Nephron (organoid): ENCODE results near the gene GIGYF2.

Source experiments
- H3K27ac Mint-ChIP-seq, 3 experiments: 2 replicates each; pipeline ENCODE4 v1.8.0; 2020; ENCODE audit warnings: mixed read lengths in 3 of 3, mild to moderate bottlenecking in 2 of 3, moderate library complexity in 1 of 3
- H3K27me3 Mint-ChIP-seq: 2 replicates; pipeline ENCODE4 v1.8.0; 2021; ENCODE audit warnings: low read depth, mild to moderate bottlenecking, moderate library complexity, mixed read lengths
- H3K36me3 Mint-ChIP-seq: 2 replicates; pipeline ENCODE4 v1.8.0; 2020; ENCODE audit warnings: low read depth, mixed read lengths
- H3K4me1 Mint-ChIP-seq: 2 replicates; pipeline ENCODE4 v1.8.0; 2020; ENCODE audit warnings: mixed read lengths
- H3K4me3 Mint-ChIP-seq, 3 experiments: 2 replicates each; pipeline ENCODE4 v1.8.0; 2020; ENCODE audit warnings: mild to moderate bottlenecking in 3 of 3, mixed read lengths in 3 of 3, moderate library complexity in 2 of 3
- H3K9me3 Mint-ChIP-seq: 2 replicates; pipeline ENCODE4 v1.8.0; 2020; ENCODE audit warnings: mixed read lengths
- CTCF ChIP-seq, 3 experiments: fragments of 200-600 bp; sonication (generic); IDR thresholded peaks; one replicate each; pipeline ENCODE4 v1.5.0; 2021; ENCODE audit warnings: antibody characterized with exemption in 3 of 3; ENCODE audit not compliant: unreplicated experiment in 3 of 3

Gene GIGYF2

GRCh38 chr2:232772531-232772930 is 75.4 kb downstream of the GIGYF2 start:
- Mint-ChIP-seq H3K27ac (no peak overlapping the region), H3K4me1 (peaks cover 6% of the 10 kb centered on the region), H3K4me3 (no peak overlapping the region), H3K27me3 (no peaks in the 10 kb centered on the region), H3K9me3 (no peaks in the 10 kb centered on the region), H3K36me3 (peaks cover 38% of the 10 kb centered on the region)
- TF ChIP-seq CTCF (IDR thresholded peaks at IDR 0.05; ENCODE audit: unreplicated experiment in 3 of 3) = no peak

DNA sequence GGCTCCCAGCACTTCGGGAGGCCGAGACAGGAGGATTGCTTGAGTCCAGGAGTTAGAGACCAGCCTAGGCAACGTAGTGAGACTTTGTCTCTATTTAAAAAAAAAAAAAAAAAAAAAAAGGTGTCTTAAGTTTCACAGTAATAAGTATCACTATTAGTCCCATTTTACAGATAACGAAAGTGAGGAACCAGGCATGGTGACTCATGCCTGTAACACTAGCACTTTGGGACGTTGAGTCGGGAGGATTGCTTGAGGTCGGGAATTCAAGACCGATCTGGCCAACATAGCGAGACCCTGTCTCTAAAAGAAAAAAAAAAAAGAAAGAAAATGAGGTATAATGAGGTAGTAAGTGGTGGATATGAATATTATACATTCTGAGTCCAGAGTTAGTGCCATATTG is 76.7 kb downstream of the GIGYF2 start:
- Mint-ChIP-seq H3K27ac (no peak overlapping the region), H3K4me3 (no peak overlapping the region), H3K9me3 (no peaks in the 10 kb centered on the region), H3K4me1 (peaks cover 11% of the 10 kb centered on the region), H3K36me3 (peaks cover 37% of the 10 kb centered on the region), H3K27me3 (no peaks in the 10 kb centered on the region)
- no peak for TF ChIP-seq CTCF (IDR thresholded peaks at IDR 0.05; ENCODE audit: unreplicated experiment in 3 of 3)

GRCh38 chr2:232776435-232776834 is 79.3 kb downstream of the GIGYF2 start, which contains the start of gene KCNJ13:
KCNJ13 (minus strand) TSS chr2:232776565; CDS start chr2:232771362, 5,203 bp downstream.
- TF ChIP-seq CTCF (IDR thresholded peaks at IDR 0.05; ENCODE audit: unreplicated experiment in 3 of 3) = no peak
- H3K4me1 Mint-ChIP-seq = peaks cover 25% of the 10 kb centered on the region
- H3K9me3 Mint-ChIP-seq = no peaks in the 10 kb centered on the region
- H3K4me3 Mint-ChIP-seq = no peak within 1 kb of the TSS
- peak within 1 kb of the TSS in 2 of 3 experiments; percentile 17 to 75 for H3K27ac Mint-ChIP-seq
- peaks cover 20% of the 10 kb centered on the region for H3K36me3 Mint-ChIP-seq
- no peaks in the 10 kb centered on the region for H3K27me3 Mint-ChIP-seq

- Mint-ChIP-seq H3K4me3 (no peak overlapping the region), H3K27me3 (no peaks in the 10 kb centered on the region), H3K9me3 (no peaks in the 10 kb centered on the region), H3K36me3 (peaks cover 21% of the 10 kb centered on the region), H3K4me1 (peaks cover 25% of the 10 kb centered on the region), H3K27ac (peak overlapping the region in 1 of 3 experiments; percentile 42)
- no peak for TF ChIP-seq CTCF (IDR thresholded peaks at IDR 0.05; ENCODE audit: unreplicated experiment in 3 of 3)
These were observed 80.1 kb downstream of the GIGYF2 start for GRCh38 chr2:232777276-232777675.

GRCh38 chr2:232779465-232779864 is 82.3 kb downstream of the GIGYF2 start:
- no peak overlapping the region for H3K4me3 Mint-ChIP-seq
- H3K4me1 Mint-ChIP-seq = peaks cover 25% of the 10 kb centered on the region
- peak overlapping the region in 1 of 3 experiments; percentile 36 for H3K27ac Mint-ChIP-seq
- no peak for TF ChIP-seq CTCF (IDR thresholded peaks at IDR 0.05; ENCODE audit: unreplicated experiment in 3 of 3)
- no peaks in the 10 kb centered on the region for H3K9me3 Mint-ChIP-seq
- peaks cover 27% of the 10 kb centered on the region for H3K36me3 Mint-ChIP-seq
- H3K27me3 Mint-ChIP-seq = no peaks in the 10 kb centered on the region

GRCh38 chr2:232779934-232780333 is 82.8 kb downstream of the GIGYF2 start:
- Mint-ChIP-seq H3K4me1 (peaks cover 25% of the 10 kb centered on the region), H3K27ac (no peak overlapping the region), H3K4me3 (no peak overlapping the region), H3K36me3 (peaks cover 32% of the 10 kb centered on the region), H3K27me3 (no peaks in the 10 kb centered on the region), H3K9me3 (no peaks in the 10 kb centered on the region)
- no peak for TF ChIP-seq CTCF (IDR thresholded peaks at IDR 0.05; ENCODE audit: unreplicated experiment in 3 of 3)
